Glomerular endothelial cell (primary cell): ENCODE results near the gene CTNNA1. TPM values are rescaled to one million over a fixed set of nuclear protein-coding genes. Genes with fewer than 3 reads are reported as not detected.
A peak's percentile ranks its signal among the peaks of the same experiment; 100 is the strongest.
"Not testable (repeated sequence)": the region's sequence is repeated elsewhere in the genome, so short reads cannot be mapped to it uniquely, and the experiment has no call there.

ENCODE experiments used
- DNase-seq: peaks from one replicate; pipeline ENCODE4 v3.0.0-alpha.2; 2011; ENCODE audit warnings: low read depth, low spot score; ENCODE audit errors: extremely low read depth
- total RNA-seq: library from RNA; depleted of rRNA; stranded (reverse); fragments of >200 nt; gene quantifications from 2 replicates; pipeline ENCODE4 v1.2.3, GENCODE V29; 2015

The CTNNA1 gene
- total RNA-seq, 1 donor from 2014 or later = 444 TPM

DNA sequence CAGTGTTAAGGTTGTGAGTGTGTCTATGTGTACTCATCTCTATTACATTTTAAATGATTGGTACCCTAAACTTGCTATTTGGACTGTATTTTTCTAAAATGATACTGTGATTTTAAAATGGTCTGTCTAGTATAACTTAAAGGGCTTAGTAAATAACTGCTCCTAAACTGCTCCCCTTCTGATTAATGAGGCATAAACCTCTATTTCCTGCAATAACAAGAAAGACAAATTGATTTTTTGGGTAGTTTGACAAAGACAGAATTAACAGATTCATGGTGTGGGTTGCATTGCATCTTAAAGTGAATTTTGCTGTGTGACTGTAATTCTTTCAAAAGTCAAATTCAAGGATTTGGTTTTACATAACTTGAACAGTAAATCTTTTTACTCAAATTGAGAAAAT is 130.0 kb downstream of the CTNNA1 start:
- no peak for DNase-seq

DNA sequence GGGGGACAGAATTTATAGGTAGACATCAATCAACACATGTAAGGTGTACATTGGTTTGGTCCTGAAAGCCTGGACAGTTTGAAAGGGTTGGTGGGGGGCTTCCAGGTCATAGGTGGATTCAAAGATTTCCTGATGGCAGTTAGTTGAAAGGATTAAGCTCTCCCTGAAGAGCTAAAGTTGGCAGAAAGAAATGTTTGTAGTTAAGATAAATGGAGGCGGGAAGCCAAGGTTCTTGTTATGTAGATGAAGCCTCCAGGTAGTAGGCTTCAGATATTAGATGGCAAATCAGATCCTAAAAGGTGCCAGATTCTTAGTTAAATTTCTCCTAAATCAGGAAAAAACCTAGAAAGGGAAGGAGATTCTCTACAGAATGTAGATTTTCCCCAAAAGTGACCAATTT is 130.9 kb downstream of the CTNNA1 start:
- DNase-seq = no peak

GRCh38 chr5:138884554-138884953 is 131.3 kb downstream of the CTNNA1 start:
- DNase-seq = no peak

GRCh38 chr5:138889994-138890393 is 136.8 kb downstream of the CTNNA1 start:
- no peak for DNase-seq

DNA sequence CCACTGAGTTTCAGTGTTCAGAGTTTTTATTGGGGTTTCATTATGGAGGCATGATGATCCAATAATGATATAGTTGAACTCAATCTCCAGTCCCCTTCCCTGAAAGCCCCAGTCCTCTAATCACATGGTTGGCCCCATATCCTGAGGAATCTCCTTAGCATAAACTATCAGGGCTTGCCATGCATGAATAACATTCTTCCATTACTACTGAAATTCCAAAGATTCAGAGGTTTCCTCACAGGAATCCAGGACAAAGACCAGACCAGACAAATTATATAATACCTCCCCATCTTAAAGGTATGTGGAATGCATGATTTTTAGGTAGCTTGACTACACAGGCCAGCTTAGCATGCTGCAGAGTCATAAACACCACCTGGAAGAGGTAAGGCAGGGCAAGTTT is 137.4 kb downstream of the CTNNA1 start:
- no peak for DNase-seq

DNA sequence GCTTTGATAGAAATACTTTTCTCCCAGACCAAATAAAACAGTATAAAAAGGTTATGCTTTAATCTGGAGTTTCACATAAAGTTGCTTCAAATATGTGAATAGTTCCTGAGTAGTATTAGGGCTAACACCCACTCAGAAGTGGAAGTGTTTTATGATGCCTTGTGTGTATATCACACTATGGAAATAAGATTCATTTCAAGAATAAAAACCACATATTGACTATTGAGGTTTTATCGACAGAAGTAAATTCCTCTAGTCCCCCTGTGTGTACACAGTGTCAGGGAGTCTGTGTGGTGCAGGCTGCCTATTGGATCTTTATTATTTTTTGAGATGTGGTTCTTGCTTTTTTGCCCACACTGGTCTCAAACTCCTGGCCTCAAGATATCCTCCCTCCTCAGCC is 142.7 kb downstream of the CTNNA1 start:
- no peak for DNase-seq

- DNase-seq = no peak
Observed at GRCh38 chr5:138898299-138898698, 145.1 kb downstream of the CTNNA1 start.

DNA sequence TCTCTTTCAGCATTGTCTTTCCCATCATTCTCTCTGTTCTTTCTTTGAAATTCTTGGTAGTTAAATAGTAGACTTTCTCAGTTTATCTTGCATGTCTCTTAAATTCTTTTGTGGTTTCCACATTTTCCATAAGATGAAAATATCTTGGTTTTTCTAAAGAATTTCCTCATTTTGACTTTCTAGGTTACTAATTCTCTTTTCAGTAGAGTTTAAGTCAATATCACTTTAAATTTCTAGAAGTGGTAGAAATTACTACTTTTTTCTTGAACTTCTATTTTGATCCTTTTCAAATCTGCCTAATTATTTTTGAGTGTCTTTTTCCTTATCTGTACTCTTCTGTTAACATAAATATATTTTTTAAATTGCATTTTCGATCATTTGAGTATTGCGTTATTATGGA is 145.5 kb downstream of the CTNNA1 start:
- no peak for DNase-seq

- peak; percentile 70 for DNase-seq
Observed at GRCh38 chr5:138900281-138900965, 147.2 kb downstream of the CTNNA1 start.

DNA sequence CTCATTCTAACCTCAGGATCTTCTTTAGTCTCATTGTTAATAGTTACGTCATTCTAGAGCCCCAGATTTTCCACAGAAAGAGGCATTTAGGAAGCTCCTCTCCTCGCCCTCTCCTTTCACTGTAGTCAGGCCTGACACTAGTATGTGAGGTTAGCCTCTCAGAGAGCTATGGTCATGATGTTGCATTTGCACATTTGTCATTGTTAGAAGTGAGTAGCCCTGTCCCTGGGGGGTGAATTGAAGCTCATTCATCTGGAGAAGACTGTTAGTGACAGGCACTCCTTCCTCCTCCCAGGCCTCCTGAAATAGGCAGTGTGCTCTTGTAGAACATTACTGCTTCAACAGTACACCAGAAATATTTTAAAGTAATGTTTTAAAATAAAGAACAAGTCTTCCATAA is 148.5 kb downstream of the CTNNA1 start:
- DNase-seq = no peak

- DNase-seq = peak; percentile 65
Observed at GRCh38 chr5:138903130-138903775, 150.0 kb downstream of the CTNNA1 start.

GRCh38 chr5:138905541-138905940 is 152.3 kb downstream of the CTNNA1 start:
- no peak for DNase-seq

DNA sequence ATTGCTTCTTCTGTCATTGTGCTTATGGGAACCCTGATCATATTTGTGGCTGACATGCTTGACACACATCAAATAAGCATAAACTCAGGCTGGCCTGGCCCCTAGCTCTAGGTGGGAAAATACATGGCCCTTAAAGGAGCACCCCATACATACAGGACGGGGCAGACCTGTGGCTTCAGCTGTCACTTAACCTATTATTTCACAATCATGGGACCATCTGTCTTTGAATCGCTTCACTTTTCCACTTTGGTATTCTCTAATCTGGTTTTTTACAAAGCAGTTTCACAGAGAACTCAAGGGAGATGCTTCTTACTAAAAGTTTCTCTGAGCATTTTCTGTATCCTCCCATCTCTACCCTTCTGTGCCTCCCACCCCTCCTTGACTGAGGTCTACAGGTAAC is 156.5 kb downstream of the CTNNA1 start:
- DNase-seq = no peak

DNA sequence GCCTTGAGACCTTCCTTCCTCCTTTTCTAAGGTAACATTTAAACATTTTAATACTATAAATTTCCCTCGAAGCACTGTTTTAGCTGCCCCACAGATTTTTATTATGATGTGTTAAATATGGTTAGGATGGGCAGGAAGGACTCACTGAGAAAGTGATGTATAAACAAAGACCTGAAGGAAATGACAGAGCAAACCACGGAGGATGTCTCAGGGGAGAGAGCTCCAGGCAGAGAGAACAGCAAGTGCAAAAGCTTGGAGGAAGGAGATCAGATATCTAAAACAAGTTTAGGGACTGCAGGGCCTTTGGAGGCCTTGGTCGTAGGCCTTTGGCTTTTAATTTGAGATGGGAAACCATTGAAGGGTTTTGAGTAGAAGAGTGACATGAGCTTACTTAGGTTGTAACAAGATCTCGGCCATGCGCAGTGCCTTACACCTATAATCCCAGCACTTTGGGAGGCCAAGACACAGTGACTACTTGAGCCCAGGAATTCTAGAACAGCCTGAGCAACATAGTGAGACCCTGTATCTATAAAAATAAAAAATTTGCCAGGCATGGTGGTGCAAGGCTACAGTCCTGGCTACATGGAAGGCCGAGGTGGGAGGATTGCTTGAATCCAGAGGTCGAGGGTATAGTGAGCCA is 157.4 kb downstream of the CTNNA1 start:
- no peak for DNase-seq

DNA sequence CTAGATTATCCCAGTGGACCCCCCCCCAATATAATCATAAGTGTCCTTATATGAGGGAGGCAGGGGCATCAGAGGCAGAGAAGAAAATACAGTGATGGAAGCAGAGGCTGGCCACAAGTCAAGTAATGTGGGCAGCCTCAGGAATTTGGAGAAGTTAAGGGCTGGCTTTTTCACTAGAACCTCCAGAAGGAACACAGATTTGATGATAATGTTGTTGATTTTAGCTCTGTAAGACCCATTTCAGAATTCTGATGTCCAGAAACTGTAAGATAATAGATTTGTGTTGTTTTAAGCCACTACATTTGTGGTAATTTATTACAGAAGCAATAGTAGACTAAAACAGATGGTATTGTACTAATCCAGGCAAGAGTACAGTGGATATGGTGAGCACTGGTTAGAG is 158.2 kb downstream of the CTNNA1 start:
- DNase-seq = no peak

DNA sequence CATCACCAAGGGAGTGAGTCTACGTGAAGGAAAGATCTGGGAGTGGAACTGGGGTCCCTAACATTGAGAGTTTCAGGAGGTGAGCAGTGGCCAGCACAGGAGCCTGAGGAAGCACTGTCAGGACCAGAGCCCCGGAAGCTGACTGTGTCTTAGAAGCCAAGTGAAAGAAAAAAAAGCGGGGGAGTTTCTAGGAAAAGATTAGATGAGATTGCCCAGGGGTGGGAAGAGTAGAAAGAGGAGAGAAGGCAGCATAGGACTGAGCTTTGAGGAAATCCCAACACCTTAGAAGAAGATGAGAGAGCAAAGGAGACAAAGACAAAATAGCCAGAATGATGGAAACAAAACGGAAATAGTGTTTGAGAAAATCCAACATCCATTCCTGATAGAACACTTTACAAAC is 158.9 kb downstream of the CTNNA1 start:
- no peak for DNase-seq

- DNase-seq = no peak
Observed at GRCh38 chr5:138913773-138914172, 160.5 kb downstream of the CTNNA1 start.

DNA sequence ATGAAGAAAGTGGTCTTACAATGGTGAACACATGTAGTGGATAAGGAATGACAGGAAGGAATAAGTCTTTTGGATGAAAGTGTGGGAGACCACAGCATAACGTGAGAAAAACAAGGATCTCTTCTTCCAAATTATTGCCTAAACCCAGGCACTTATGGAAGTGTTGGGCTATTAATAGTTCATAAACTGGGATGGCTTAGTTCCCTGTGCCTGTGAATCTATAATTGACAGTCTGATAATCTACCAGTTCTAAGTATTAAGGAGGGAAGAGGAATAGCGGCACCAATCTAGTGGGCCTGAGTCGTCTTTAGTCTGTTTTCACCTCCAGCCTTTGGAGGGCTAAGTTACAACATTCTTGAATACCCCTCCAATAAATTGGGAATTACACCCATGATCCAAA is 161.1 kb downstream of the CTNNA1 start:
- no peak for DNase-seq

DNA sequence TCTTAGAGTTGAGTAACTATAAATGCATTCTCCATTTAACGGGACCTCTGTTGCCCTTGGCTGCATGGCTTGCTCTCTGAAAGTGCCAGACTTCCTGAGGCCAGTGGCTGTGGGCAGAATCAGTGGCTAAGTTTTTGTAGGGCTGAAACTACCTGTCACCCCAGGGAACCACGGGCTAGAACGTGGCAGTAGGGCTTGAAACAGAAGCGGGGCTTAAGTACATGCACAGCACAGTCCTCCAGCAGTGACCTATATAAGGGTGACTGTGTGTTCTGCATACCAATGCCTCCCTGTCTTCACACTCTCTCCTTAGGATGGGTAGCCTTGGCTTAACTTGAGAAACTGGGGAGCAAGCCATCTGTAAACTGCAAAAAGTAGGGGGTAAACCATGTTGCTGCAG is 165.5 kb downstream of the CTNNA1 start:
- DNase-seq = no peak

DNA sequence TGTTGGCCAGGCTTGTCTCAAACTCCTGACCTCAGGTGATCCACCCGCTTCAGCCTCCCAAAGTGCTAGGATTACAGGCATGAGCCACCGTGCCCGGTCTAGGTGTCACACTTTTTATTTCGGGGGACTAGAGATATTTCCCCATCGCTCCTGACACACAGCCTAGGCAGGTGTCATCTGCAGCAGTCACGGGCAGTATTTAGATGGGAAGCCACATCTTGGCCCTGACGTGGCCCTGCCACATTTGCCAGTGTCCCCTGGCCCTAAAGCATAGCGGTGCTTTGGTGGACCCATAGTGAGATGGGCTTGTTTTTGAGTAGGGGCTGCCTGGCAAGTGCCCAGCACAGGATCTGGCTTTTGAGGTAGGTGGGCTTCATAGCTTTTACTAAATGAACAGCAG is 167.0 kb downstream of the CTNNA1 start:
- DNase-seq = no peak

GRCh38 chr5:138921362-138921761 is 168.1 kb downstream of the CTNNA1 start:
- DNase-seq = not testable (repeated sequence)

- DNase-seq = no peak
Observed at GRCh38 chr5:138922494-138922893, 169.3 kb downstream of the CTNNA1 start.
